Common myeloid progenitor, CD34-positive (primary cell): ENCODE measurements around the gene CHD5.

Experiments
- CTCF ChIA-PET: fragments of 350-600 bp; sonication (Branson Sonifier 250); formaldehyde crosslinking; loops from one replicate; lab custom pipeline; 2021; ENCODE audit warnings: antibody characterized with exemption; lab: Charles Lee
- POLR2A ChIA-PET: fragments of 350-600 bp; sonication (Branson Sonifier 250); formaldehyde crosslinking; loops from one replicate; lab custom pipeline; 2021; ENCODE audit warnings: antibody characterized with exemption; lab: Charles Lee
- DNase-seq, 3 donors: peaks; one replicate each; pipeline versions ENCODE4 v3.0.0 to v3.0.0-alpha.2; 2013
- H3K27ac ChIP-seq, 2 experiments: 1 replicate in 1 of 2; 2 replicates in 1 of 2; pipeline ENCODE4 v1.7.0; 2013; ENCODE audit warnings: inconsistent platforms in 2 of 2, low read length in 2 of 2, mild to moderate bottlenecking in 2 of 2, low read depth in 1 of 2, moderate library complexity in 1 of 2; ENCODE audit not compliant: severe bottlenecking in 2 of 2, insufficient read depth in 1 of 2, poor library complexity in 1 of 2
- H3K27me3 ChIP-seq, 5 experiments: replicated peaks in 2 of 5; 1 replicate in 3 of 5; 2 replicates in 2 of 5; pipeline versions ENCODE4 v1.6.1 to v1.7.0; 2013; ENCODE audit warnings: low read length in 4 of 5, mild to moderate bottlenecking in 2 of 5, moderate library complexity in 2 of 5, inconsistent platforms in 1 of 5; ENCODE audit not compliant: insufficient read depth in 5 of 5, control insufficient read depth in 4 of 5
- H3K36me3 ChIP-seq, 4 experiments: 1 replicate in 2 of 4; 2 replicates in 2 of 4; pipeline versions ENCODE4 v1.6.1 to v1.7.0; 2013; ENCODE audit warnings: low read length in 3 of 4, control low read depth in 1 of 4, mild to moderate bottlenecking in 1 of 4; ENCODE audit not compliant: control insufficient read depth in 4 of 4, insufficient read depth in 4 of 4
- H3K4me1 ChIP-seq, 4 experiments: 1 replicate in 3 of 4; 2 replicates in 1 of 4; pipeline versions ENCODE4 v1.6.1 to v1.7.1; 2013; ENCODE audit warnings: low read length in 3 of 4, mild to moderate bottlenecking in 3 of 4, control low read depth in 1 of 4, inconsistent platforms in 1 of 4, moderate library complexity in 1 of 4; ENCODE audit not compliant: control insufficient read depth in 4 of 4, insufficient read depth in 4 of 4; ENCODE audit errors: control extremely low read depth in 1 of 4
- H3K4me3 ChIP-seq, 7 experiments: 1 replicate in 4 of 7; 2 replicates in 3 of 7; pipeline versions ENCODE4 v1.5.1 to v1.7.0; 2013; ENCODE audit warnings: mild to moderate bottlenecking in 7 of 7, low read length in 6 of 7, moderate library complexity in 6 of 7, inconsistent platforms in 2 of 7, low read depth in 2 of 7, control low read depth in 1 of 7; ENCODE audit not compliant: insufficient read depth in 4 of 7, control insufficient read depth in 1 of 7; ENCODE audit errors: extremely low read depth in 1 of 7
- H3K9me3 ChIP-seq, 5 experiments: 1 replicate in 4 of 5; 2 replicates in 1 of 5; pipeline versions ENCODE4 v1.6.1 to v1.7.1; 2013; ENCODE audit warnings: low read length in 4 of 5, mild to moderate bottlenecking in 2 of 5, inconsistent platforms in 1 of 5, low read depth in 1 of 5, moderate library complexity in 1 of 5; ENCODE audit not compliant: control insufficient read depth in 4 of 5, insufficient read depth in 2 of 5; ENCODE audit errors: control extremely low read depth in 1 of 5
- WGBS: methylation state at CpG from one replicate; pipeline ENCODE4 v1.1.5; 2013; ENCODE audit not compliant: insufficient coverage; 5-methylcytosine and 5-hydroxymethylcytosine counted together

CHD5 gene

DNA sequence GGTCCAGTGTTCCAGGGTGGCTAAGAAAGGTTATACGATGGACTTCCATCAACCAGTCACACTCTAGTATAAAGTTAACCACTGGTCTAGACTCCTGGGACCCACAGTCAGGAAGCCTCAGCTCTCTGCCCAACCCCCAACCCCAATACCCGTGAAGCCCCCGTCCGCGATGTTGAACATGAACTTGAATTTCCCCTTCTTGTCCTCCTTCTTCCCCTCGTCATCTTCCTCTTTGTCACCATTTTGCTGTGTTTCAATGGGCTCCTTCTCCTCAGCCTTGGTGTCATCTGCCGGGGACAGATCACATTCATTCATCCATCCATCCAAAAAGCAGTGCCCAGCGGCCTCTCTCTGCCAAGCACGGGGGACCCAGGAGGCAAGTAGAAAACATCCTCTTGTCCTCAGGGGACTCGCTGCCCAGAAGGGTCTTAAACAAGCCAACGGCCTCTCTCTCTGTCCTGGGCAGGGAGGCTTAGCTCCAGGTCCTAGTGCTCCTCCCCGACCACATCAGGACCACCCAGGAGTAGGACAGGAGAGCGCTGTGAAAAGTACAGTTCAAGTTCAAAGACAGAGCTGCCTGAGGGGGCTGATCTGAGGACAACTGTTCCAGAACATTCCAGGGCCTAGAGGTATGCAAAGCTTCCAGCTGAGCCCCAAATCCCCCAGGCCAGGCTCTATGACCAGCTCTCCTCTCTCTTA, 68.0 kb downstream of the CHD5 start:
- Histone ChIP-seq H3K4me3 (no peak overlapping the region), H3K9me3 (peaks cover 0 to 2% (median 0%) of the 10 kb centered on the region in 5 experiments), H3K36me3 (no peaks in the 10 kb centered on the region), H3K27me3 (peaks cover 0 to 13% (median 0%) of the 10 kb centered on the region in 5 experiments), H3K27ac (no peak overlapping the region), H3K4me1 (peaks cover 0 to 7% (median 2%) of the 10 kb centered on the region in 4 experiments)
- no peak for DNase-seq
- POLR2A ChIA-PET, result no interaction called here
- WGBS, result 89% methylated on average over 12 of the region's 13 CpGs
- CTCF ChIA-PET, result interaction anchor here (1.0 to 3.6 kb wide), 8 partner anchors 10 to 94 kb away, joined by 3 to 18 read pairs (median 6); no protein-coding TSS in a partner anchor

DNA sequence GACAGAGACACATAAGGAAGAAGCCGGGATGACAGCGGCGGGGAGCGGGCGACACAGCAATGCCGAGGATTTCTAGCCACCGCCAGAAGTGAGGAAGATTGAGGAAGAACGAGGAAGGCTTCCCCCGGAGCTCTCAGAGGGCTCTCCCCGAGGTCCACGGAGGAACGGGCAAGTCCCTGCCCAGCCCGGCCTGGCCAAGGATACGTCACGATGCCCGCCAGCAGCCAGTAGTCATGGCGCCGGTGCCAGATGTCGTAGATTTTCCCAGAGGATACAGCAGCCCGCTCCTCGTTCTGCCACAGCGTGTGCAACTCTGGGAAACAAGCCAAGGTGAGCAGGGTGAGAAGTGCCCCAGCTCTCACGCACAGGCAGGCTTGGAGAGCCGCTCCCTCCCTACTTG, 68.5 kb downstream of the CHD5 start:
- peaks cover 0 to 2% (median 0%) of the 10 kb centered on the region in 5 experiments for H3K9me3 ChIP-seq
- no peaks in the 10 kb centered on the region for H3K36me3 ChIP-seq
- CTCF ChIA-PET, result interaction anchor here (0.7 to 3.6 kb wide), 4 partner anchors 29 to 231 kb away, joined by 3 to 18 read pairs (median 10); no protein-coding TSS in a partner anchor
- H3K27me3 ChIP-seq, result peaks cover 0 to 13% (median 0%) of the 10 kb centered on the region in 5 experiments
- no peak overlapping the region for H3K27ac ChIP-seq
- H3K4me3 ChIP-seq, result no peak overlapping the region
- POLR2A ChIA-PET, result interaction anchor here (0.6 kb wide), 1 partner anchor 332 kb away, joined by 3 read pairs; no protein-coding TSS in a partner anchor
- no peak for DNase-seq
- 96% methylated on average over 24 of the region's 24 CpGs for WGBS
- H3K4me1 ChIP-seq, result peaks cover 0 to 7% (median 2%) of the 10 kb centered on the region in 4 experiments

GRCh38 chr1:6110326-6110725, 69.8 kb downstream of the CHD5 start:
- POLR2A ChIA-PET, result no interaction called here
- Histone ChIP-seq H3K36me3 (no peaks in the 10 kb centered on the region), H3K9me3 (no peaks in the 10 kb centered on the region), H3K4me1 (peaks cover 0 to 7% (median 2%) of the 10 kb centered on the region in 4 experiments), H3K27me3 (peaks cover 0 to 11% (median 0%) of the 10 kb centered on the region in 5 experiments), H3K27ac (no peak overlapping the region), H3K4me3 (no peak overlapping the region)
- DNase-seq, result no peak
- CTCF ChIA-PET, result interaction anchor here (0.6 to 3.6 kb wide), 5 partner anchors 31 to 74 kb away, joined by 3 to 18 read pairs (median 3); no protein-coding TSS in a partner anchor
- WGBS, result 88% methylated on average over 13 of the region's 15 CpGs

DNA sequence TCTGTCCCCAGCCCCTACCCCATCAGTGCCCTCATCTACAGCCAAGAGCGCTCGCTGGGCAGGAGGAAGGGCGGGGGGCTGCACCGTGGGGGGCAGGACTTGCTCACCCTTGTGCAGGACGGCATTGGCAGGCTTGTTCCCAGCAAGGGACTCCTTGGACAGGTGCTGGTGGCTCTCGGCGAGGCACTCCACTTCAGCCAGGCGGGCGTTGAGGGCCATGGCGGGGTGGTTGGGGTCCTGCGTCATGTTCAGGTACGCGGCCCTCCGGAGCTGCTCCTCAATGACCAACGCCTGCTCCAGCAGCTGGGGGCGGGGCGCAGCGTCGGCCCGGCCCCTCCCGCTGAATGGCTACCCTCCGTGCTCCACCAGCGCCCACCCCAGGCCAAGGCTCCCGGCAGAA, 70.4 kb downstream of the CHD5 start:
- Histone ChIP-seq H3K27me3 (peaks cover 0 to 11% (median 0%) of the 10 kb centered on the region in 5 experiments), H3K36me3 (no peaks in the 10 kb centered on the region), H3K4me1 (peaks cover 0 to 7% (median 2%) of the 10 kb centered on the region in 4 experiments), H3K9me3 (no peaks in the 10 kb centered on the region), H3K27ac (no peak overlapping the region), H3K4me3 (no peak overlapping the region)
- POLR2A ChIA-PET, result no interaction called here
- CTCF ChIA-PET, result interaction anchor here (0.8 to 3.6 kb wide), 11 partner anchors 21 to 136 kb away, joined by 3 to 18 read pairs (median 4); no protein-coding TSS in a partner anchor
- no peak for DNase-seq
- WGBS, result 84% methylated on average over 24 of the region's 24 CpGs

DNA sequence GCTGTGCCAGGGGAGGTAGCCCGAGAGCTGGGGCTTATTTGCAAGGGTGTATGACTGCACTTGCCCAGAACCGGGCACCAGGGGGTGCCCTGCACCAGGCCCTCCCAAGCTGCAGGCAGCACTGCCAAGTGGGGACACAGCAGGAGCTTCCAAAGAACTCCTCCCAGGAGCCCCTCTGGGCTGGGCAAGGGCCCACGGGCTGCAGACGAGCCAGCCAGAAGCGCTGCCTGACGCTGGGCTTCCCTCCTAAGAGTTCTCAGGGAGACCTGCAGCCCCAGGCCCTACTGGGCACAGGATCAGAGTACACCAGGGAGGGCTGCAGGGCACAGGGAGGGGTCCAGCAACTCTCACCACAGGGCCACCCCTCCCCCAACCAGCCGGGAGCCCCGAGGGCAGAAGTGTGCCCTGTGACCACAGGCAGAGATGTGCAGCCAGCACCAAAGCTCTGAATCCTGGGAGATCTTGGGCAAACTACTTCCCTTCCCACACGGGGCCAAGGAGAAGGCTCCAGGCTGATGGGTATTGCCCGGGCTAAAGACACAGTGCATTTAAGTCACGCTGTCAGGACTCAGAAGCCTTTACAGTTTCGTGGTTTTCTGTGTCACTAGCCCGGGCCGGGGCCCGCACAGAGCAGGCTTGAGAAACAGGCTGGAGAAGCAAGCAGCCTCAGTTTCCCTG, 71.0 kb downstream of the CHD5 start:
- H3K4me3 ChIP-seq, result no peak overlapping the region
- WGBS, result 44% methylated on average over 13 of the region's 15 CpGs
- H3K4me1 ChIP-seq, result peaks cover 0 to 7% (median 2%) of the 10 kb centered on the region in 4 experiments
- ChIA-PET POLR2A (interaction anchor here (0.7 to 0.9 kb wide), 2 partner anchors 17 to 62 kb away, joined by 4 read pairs; no protein-coding TSS in a partner anchor), CTCF (interaction anchor here (0.7 to 3.6 kb wide), 14 partner anchors 21 to 137 kb away, joined by 3 to 18 read pairs (median 4); partner anchors contain the start of gene RPL22)
- H3K27ac ChIP-seq, result no peak overlapping the region
- peaks cover 0 to 11% (median 0%) of the 10 kb centered on the region in 5 experiments for H3K27me3 ChIP-seq
- H3K36me3 ChIP-seq, result no peaks in the 10 kb centered on the region
- DNase-seq, result peak; percentile 76 to 89 (median 82)
- no peaks in the 10 kb centered on the region for H3K9me3 ChIP-seq

DNA sequence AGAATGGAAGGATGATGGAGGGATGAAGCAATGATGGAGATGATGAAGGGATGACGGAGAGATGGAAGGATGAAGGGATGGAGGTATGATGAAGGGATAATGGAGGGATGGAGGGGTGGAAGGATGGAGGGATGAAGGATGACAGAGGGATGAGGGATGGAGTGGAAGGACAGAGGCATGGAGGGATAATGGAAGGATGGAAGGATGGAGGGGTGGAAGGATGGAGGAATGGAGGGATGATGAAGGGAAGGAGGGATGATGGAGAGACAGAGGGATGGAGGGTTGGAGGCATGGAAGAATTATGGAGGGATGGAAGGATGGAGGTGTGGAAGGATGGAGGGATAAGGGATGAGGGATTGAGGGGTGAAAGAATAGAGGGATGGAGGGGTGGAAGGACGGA, 71.6 kb downstream of the CHD5 start:
- WGBS, result 77% methylated on average over 2 of the region's 2 CpGs
- Histone ChIP-seq H3K36me3 (no peaks in the 10 kb centered on the region), H3K27ac (no peak overlapping the region), H3K9me3 (no peaks in the 10 kb centered on the region), H3K4me3 (no peak overlapping the region), H3K27me3 (peaks cover 0 to 10% (median 0%) of the 10 kb centered on the region in 5 experiments), H3K4me1 (peaks cover 0 to 7% (median 2%) of the 10 kb centered on the region in 4 experiments)
- ChIA-PET POLR2A (interaction anchor here (0.7 to 0.9 kb wide), 2 partner anchors 17 to 63 kb away, joined by 4 read pairs; no protein-coding TSS in a partner anchor), CTCF (interaction anchor here (0.7 to 3.6 kb wide), 13 partner anchors 22 to 137 kb away, joined by 3 to 18 read pairs (median 4); partner anchors contain the start of gene RPL22)
- DNase-seq, result no peak
